ENCODE results near the gene QSOX2. TPM values are rescaled to one million over a fixed set of nuclear protein-coding genes. Genes with fewer than 3 reads are reported as not detected.

The QSOX2 gene
- total and polyA plus RNA-seq, 8 donors: 1.5 to 33.5 (median 5.4) TPM

- WGBS, 5 donors: 69 to 81% (median 79%) methylated on average over 7 to 13 of the region's 13 CpGs
- intact Hi-C loops (cut with DNase I; ENCODE audit: low total_unique reads): no loop called here
- Histone ChIP-seq H3K27me3 (peaks cover 0 to 52% (median 8%) of the 10 kb centered on the region in 3 donors), H3K9me3 (no peaks in the 10 kb centered on the region), H3K4me1 (no peaks in the 10 kb centered on the region), H3K27ac (no peak overlapping the region), H3K4me3 (no peak overlapping the region), H3K36me3 (no peaks in the 10 kb centered on the region)
- no peak for DNase-seq
- TF ChIP-seq CTCF (IDR thresholded peaks at IDR 0.05) (no peak), POLR2A (IDR thresholded peaks at IDR 0.05) (no peak), POLR2AphosphoS5 (IDR thresholded peaks at IDR 0.05) (no peak), EP300 (IDR thresholded peaks at IDR 0.05) (no peak)
Measured at GRCh38 chr9:136258299-136258625, 12.7 kb upstream of the QSOX2 start.

GRCh38 chr9:136257381-136258298 lies 12.0 kb upstream of the QSOX2 start:
- Histone ChIP-seq H3K27me3 (peaks cover 0 to 59% (median 8%) of the 10 kb centered on the region in 3 donors), H3K4me1 (no peaks in the 10 kb centered on the region), H3K4me3 (no peak overlapping the region), H3K9me3 (no peaks in the 10 kb centered on the region), H3K36me3 (no peaks in the 10 kb centered on the region), H3K27ac (no peak overlapping the region)
- TF ChIP-seq POLR2A (IDR thresholded peaks at IDR 0.05) (no peak), EP300 (IDR thresholded peaks at IDR 0.05) (no peak), POLR2AphosphoS5 (IDR thresholded peaks at IDR 0.05) (no peak), CTCF (IDR thresholded peaks at IDR 0.05) (no peak)
- DNase-seq: no peak
- intact Hi-C loops (cut with DNase I; ENCODE audit: low total_unique reads): no loop called here
- 78 to 83% (median 80%) methylated on average over 31 to 39 of the region's 39 CpGs for WGBS, 5 donors

DNA sequence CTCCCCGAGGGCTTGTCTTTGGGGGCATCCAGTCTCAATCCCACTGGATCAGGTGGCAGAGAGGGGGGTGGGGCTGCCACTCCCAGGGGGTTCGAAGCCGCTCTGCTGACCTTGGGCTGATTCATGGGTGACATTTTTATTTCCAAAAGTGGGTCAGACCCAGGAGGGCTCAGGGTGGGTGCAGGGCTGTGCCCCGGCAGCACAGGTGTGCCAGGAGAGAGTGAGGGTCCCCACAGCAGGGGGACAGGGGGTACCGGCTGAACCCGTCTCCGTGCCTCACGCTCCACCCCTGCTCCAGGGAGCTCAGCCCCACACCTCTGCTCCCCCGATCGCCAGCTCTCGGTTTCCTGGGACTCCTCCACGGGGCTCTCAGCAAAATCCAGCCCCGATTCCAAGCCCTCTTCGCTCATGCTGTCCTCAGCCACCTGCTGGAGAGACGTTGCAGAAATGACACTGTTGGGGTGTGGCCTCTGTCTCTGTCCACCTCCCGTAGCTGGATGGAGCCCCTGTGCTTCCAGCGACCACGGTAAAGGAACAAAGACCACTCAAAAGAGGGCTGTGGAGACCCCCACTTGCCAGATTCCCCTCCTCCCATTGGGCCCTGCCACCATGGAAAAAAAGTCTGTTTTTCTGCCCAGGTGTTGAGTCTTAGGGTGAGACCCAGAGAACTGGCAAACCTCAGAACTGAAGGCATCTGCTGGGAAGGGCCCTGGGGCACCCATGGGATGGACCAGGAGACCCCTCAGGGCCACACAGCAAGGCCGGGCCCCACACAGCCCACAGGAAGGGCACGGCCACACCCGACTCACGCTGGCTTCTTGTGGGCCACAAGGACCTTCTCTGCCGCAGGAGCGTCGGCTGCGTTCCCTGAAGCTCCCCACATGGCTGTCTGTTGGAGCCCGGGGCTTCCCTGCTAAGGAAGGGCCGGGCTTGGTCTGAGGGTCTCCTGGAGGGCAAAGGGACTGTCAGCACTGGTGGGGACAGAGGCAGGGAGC lies 10.6 kb upstream of the QSOX2 start:
- Histone ChIP-seq H3K27me3 (peaks cover 0 to 64% (median 8%) of the 10 kb centered on the region in 3 donors), H3K36me3 (no peaks in the 10 kb centered on the region), H3K9me3 (no peaks in the 10 kb centered on the region), H3K4me3 (no peak overlapping the region), H3K4me1 (no peaks in the 10 kb centered on the region), H3K27ac (no peak overlapping the region)
- 59 to 65% (median 60%) methylated on average over 25 to 28 of the region's 28 CpGs for WGBS, 5 donors
- no peak for TF ChIP-seq POLR2AphosphoS5 (IDR thresholded peaks at IDR 0.05)
- no peak for TF ChIP-seq EP300 (IDR thresholded peaks at IDR 0.05)
- TF ChIP-seq CTCF (IDR thresholded peaks at IDR 0.05): no peak
- no peak for TF ChIP-seq POLR2A (IDR thresholded peaks at IDR 0.05)
- intact Hi-C loops (cut with DNase I; ENCODE audit: low total_unique reads): no loop called here
- DNase-seq: no peak

- Histone ChIP-seq H3K4me3 (no peak overlapping the region), H3K9me3 (no peaks in the 10 kb centered on the region), H3K4me1 (no peaks in the 10 kb centered on the region), H3K27me3 (peaks cover 0 to 64% (median 8%) of the 10 kb centered on the region in 3 donors), H3K27ac (no peak overlapping the region), H3K36me3 (no peaks in the 10 kb centered on the region)
- TF ChIP-seq EP300 (IDR thresholded peaks at IDR 0.05): no peak
- no peak for TF ChIP-seq POLR2AphosphoS5 (IDR thresholded peaks at IDR 0.05)
- no peak for DNase-seq
- intact Hi-C loops (cut with DNase I; ENCODE audit: low total_unique reads): no loop called here
- WGBS, 5 donors: 27 to 52% (median 36%) methylated on average over 9 to 12 of the region's 12 CpGs
Measured at GRCh38 chr9:136255166-136255538, 9.5 kb upstream of the QSOX2 start.

Data from stomach (tissue), 9 donors.